ENCODE data around the gene TNFRSF6B.
A peak's percentile ranks its signal among the peaks of the same experiment; 100 is the strongest.
"Not testable (repeated sequence)": the region's sequence is repeated elsewhere in the genome, so short reads cannot be mapped to it uniquely, and the experiment has no call there.

The TNFRSF6B gene, protein sequence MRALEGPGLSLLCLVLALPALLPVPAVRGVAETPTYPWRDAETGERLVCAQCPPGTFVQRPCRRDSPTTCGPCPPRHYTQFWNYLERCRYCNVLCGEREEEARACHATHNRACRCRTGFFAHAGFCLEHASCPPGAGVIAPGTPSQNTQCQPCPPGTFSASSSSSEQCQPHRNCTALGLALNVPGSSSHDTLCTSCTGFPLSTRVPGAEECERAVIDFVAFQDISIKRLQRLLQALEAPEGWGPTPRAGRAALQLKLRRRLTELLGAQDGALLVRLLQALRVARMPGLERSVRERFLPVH

DNA sequence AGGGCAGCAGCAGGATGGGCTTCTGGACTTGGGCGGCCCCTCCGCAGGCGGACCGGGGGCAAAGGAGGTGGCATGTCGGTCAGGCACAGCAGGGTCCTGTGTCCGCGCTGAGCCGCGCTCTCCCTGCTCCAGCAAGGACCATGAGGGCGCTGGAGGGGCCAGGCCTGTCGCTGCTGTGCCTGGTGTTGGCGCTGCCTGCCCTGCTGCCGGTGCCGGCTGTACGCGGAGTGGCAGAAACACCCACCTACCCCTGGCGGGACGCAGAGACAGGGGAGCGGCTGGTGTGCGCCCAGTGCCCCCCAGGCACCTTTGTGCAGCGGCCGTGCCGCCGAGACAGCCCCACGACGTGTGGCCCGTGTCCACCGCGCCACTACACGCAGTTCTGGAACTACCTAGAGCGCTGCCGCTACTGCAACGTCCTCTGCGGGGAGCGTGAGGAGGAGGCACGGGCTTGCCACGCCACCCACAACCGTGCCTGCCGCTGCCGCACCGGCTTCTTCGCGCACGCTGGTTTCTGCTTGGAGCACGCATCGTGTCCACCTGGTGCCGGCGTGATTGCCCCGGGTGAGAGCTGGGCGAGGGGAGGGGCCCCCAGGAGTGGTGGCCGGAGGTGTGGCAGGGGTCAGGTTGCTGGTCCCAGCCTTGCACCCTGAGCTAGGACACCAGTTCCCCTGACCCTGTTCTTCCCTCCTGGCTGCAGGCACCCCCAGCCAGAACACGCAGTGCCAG is at the start of gene TNFRSF6B:
TSS of gene TNFRSF6B (plus strand) at position 25 of the 729 bp plus-strand sequence. CDS start at position 141, 116 bp downstream.
- DNase-seq (ENCODE audit: low read depth in 2 of 2), result no peak

DNA sequence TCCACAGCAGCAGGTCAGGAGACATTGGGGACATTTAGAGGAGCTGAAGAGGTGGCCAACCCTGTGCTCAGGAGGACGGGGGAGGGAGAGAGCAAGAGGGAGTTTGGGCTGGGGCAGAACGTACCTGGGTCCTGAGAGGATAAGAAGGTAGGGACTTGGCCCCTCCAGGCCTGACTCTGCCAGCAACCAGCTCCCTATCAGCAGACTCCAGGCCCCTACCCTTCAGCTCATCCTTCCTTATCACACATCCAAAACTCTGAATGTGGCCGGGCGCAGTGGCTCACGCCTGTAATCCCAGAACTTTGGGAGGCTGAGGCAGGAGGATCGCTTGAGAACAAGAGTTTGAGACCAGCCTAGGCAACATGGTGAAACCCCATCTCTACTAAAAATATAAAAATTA is 48.3 kb upstream of the TNFRSF6B start:
- no peak for DNase-seq (ENCODE audit: low read depth in 2 of 2)

DNA sequence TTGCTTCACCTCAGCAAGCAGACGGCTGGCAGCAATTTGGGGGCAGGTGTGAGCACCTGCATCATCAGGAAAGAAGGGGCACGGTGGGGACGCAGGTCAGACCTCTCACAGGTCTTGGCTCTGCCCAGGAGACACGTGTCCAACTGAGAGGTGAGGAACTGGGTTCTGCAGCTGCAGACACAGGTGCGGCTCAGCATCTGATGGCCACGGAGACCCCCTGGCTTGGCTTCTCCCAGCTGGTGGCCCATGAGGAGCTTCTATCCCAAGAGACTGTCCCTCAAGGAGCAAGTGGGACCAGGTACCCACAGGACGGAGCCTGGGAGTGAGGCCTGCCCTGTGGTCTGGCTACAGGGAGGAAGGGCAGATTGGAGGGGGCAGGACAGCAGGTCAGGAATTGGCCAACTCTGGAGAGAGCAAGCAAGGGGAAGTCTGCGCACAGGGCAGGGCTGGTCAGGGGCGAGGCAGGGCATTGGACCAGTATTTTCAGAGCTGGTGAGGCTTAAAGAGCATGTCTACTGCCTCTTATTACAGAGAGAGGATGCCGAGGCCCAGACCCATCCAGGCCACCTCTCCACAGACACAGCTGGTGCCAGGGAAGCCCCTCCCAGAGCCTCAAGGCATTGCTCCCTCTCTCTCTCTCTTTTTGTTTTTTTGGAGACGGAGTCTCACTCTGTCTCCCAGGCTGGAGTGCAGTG is 47.4 kb upstream of the TNFRSF6B start:
- DNase-seq (ENCODE audit: low read depth in 2 of 2), result no peak

GRCh38 chr20:63650486-63650885 is 46.0 kb upstream of the TNFRSF6B start:
- not testable (repeated sequence) for DNase-seq (ENCODE audit: low read depth in 2 of 2)

GRCh38 chr20:63651942-63652191 is 44.6 kb upstream of the TNFRSF6B start:
- no peak for DNase-seq (ENCODE audit: low read depth in 2 of 2)

GRCh38 chr20:63652192-63652980 is 44.1 kb upstream of the TNFRSF6B start:
- DNase-seq (ENCODE audit: low read depth in 2 of 2), result no peak

GRCh38 chr20:63653041-63653973 is 43.1 kb upstream of the TNFRSF6B start, which contains the start of gene STMN3:
STMN3 (minus strand) TSS chr20:63653424; CDS start chr20:63653345, 79 bp downstream.
- DNase-seq (ENCODE audit: low read depth in 2 of 2), result peak; percentile 48 to 63

DNA sequence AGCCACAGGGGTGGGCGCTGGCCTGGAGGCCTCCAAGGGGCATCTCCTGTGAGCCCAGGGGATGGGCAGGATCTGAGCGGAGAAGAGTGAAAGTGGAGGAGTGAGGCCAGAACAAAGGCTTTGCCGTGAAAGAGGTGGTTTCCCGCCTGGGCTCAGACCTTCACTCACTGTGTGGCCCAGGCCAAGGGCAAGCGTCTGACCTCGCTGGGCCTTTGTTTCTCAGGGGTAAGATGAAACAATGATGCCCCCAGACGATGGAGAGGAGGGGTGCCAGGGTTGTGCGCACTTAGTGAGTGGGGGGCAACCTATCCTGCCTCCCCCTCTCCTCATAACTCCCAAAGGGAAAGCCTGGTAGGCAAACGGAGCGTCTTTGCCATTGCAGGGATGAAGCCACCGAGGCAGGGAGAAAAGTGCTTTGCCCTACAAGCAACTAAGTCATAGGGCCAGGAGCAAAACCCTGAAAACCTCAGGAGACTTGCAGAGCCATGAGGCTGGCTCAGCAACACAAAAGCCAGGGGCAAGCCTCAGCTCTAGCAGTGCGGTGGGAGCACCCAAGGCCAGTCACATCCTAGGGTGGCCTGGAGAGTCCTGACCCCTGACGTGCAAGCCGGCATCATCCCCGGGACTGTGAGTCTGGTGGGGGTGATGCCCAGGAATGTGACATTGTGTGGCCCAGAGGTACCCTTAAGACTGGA is 42.3 kb upstream of the TNFRSF6B start:
- no peak for DNase-seq (ENCODE audit: low read depth in 2 of 2)

DNA sequence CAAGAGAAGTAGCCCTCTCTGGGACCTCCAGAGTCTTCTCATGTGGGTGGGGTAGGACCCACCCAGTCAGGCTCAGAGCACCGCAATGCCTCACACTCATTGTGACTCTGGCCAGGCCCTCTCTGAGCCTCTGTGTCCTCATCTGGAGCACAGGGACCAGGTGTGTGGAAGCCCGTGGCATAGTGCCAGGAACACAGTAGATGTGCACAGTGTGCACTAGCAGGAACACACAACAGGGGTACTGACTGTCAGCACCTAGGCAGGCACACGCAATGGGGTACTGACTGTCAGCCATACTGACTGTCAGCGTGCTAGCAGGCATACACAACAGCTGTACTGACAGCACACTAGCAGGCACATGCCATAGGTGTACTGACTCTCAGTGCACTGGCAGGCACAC is 41.2 kb upstream of the TNFRSF6B start:
- no peak for DNase-seq (ENCODE audit: low read depth in 2 of 2)

DNA sequence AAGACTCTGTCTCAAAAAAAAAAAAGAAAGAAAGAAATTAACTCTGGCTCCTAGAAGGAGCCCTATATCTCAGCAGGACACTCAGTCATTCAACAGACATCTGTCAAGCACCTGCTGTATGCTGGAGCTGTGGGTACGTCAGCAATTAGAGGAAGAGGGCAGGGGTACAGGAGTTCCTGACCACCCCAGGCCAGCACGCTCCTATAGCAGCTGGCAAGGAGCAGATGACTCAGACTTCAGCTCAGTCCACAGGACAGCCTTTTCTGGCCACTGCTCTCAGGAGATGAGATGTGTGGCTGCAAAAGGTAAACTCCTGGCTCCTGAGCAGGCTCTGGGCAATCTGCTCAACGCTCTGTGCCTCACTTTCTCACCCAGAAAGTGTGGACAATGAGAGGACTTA is 40.0 kb upstream of the TNFRSF6B start:
- no peak for DNase-seq (ENCODE audit: low read depth in 2 of 2)

GRCh38 chr20:63657260-63657936 is 39.1 kb upstream of the TNFRSF6B start:
- no peak for DNase-seq (ENCODE audit: low read depth in 2 of 2)

- DNase-seq (ENCODE audit: low read depth in 2 of 2), result peak; percentile 77 to 83
These were observed 38.3 kb upstream of the TNFRSF6B start, which contains the start of gene RTEL1 for GRCh38 chr20:63657937-63658748. RTEL1 (plus strand) TSS chr20:63658312; CDS start chr20:63659403, 1,091 bp downstream.

DNA sequence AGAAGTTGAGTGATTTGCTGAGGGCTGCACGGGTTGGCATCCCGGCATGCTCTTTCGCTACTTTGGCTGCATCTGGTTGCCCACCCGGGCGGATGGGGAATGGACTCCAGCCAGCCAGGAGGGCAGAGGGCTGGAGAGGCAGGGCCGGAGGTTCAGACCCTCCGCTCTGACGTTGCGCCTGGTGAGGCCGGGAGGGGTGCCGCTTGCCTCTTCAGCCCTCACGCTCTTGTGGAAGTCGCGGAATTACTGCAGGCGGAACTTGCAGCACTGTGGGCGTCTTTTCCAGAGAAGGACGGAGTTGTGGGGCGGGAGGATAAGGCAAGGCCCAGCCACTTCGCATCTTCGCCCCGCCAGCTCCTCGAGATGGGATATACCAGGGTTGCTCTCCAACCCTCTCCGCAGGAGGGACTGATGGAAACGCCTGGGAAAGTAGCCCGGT is 37.7 kb upstream of the TNFRSF6B start:
- DNase-seq (ENCODE audit: low read depth in 2 of 2), result no peak

DNA sequence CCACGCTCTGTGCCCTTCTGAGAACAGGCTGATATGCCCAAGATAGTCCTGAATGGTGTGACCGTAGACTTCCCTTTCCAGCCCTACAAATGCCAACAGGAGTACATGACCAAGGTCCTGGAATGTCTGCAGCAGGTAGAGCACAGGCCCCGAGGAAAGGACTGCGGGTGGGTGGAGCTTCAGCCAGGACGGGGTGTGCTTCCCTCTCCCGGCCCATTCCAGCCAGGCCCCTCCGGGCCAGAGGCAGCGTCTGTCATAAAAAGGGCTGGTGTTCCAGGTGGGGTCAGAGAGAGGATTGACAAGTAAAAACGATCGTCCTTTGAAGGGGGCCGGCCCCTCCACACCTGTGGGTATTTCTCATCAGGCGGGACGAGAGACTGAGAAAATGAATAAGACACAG is 37.1 kb upstream of the TNFRSF6B start:
- no peak for DNase-seq (ENCODE audit: low read depth in 2 of 2)

DNA sequence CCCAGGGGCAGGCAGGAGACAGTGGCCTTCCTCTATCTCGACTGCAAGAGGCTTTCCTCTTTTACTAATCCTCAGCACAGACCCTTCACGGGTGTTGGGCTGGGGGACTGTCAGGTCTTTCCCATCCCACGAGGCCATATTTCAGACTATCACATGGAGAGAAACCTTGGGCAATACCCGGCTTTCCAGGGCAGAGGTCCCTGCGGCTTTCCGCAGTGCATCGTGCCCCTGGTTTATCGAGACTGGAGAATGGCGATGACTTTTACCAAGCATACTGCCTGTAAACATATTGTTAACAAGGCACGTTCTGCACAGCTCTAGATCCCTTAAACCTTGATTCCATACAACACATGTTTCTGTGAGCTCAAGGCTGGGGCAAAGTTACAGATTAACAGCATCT is 36.3 kb upstream of the TNFRSF6B start:
- not testable (repeated sequence) for DNase-seq (ENCODE audit: low read depth in 2 of 2)

- no peak for DNase-seq (ENCODE audit: low read depth in 2 of 2)
These were observed 35.8 kb upstream of the TNFRSF6B start for GRCh38 chr20:63660622-63661021.

- no peak for DNase-seq (ENCODE audit: low read depth in 2 of 2)
These were observed 35.3 kb upstream of the TNFRSF6B start for GRCh38 chr20:63661108-63661507.

DNA sequence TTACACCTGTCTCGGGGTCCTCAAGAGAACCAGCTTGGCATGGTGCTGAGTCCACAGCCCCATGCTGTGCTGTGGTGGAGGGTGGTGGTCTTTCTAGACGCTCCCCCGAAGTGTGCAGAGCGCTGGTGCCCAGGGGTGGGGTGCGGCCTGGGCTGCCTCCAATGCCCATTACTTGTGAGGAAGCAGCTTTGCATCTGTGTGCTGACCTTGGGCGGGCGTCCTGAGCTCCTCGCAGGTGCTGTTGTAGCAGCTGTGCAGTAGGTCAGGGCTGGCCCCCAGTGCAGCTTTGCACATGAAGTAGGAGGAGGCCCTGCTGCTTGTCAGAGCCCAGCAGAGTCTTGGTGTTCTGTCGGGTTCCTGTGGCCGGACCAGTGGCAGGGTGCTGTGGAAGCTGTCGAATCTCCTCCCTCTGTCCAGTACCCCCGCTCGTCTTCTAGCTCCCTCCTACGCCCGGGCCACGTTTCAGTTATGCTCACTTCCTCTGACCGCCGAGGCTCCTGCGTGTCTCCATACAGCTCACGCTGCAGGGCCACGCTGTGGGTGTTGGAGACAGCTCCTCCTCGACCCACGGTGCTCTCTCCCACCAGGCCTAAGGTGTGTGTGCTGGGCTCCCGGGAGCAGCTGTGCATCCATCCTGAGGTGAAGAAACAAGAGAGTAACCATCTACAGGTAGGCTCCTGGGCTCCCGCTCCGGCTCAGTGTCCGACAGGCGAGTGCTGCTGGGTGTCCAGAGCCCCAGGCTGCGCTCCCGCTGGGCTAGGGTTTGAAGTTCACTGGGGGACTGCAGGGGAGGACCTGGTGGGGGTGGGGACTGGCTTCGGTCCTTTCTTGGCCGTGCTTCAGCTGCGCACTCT is 34.3 kb upstream of the TNFRSF6B start:
- no peak for DNase-seq (ENCODE audit: low read depth in 2 of 2)

Data from stimulated activated CD4-positive, alpha-beta T cell treated with anti-CD3 and anti-CD28 coated beads, Interleukin-15, amount 100 ng/mL, for 48 hours (primary cell).